K562 (cell line): ENCODE data around the gene MAP2K7. TPM values are rescaled to one million over a fixed set of nuclear protein-coding genes. Genes with fewer than 3 reads are reported as not detected.

Experiments
- AFF1 ChIP-seq, 2 experiments: fragments of 450-650 bp; IDR thresholded peaks; 2 replicates each; pipeline ENCODE4 v1.6.1; 2018; ENCODE audit warnings: mild to moderate bottlenecking in 2 of 2, low read depth in 1 of 2; ENCODE audit not compliant: partially characterized antibody in 2 of 2
- ATF6 ChIP-seq: sonication (generic); formaldehyde crosslinking; IDR thresholded peaks from 2 replicates; pipeline ENCODE4 v1.4.0; 2020; ENCODE audit warnings: mild to moderate bottlenecking, missing genetic modification reagents
- CBFB ChIP-seq: sonication (generic); formaldehyde crosslinking; IDR thresholded peaks from 2 replicates; pipeline ENCODE4 v1.4.0; 2020; ENCODE audit warnings: mild to moderate bottlenecking, missing genetic modification reagents
- FOXJ3 ChIP-seq: sonication (generic); formaldehyde crosslinking; IDR thresholded peaks from 2 replicates; pipeline ENCODE4 v1.4.0; 2020; ENCODE audit warnings: mild to moderate bottlenecking, missing genetic modification reagents
- FOXP4 ChIP-seq: sonication (generic); formaldehyde crosslinking; IDR thresholded peaks from 2 replicates; pipeline ENCODE4 v1.8.0; 2022; ENCODE audit warnings: mild to moderate bottlenecking, missing genetic modification reagents, borderline replicate concordance
- HNRNPK ChIP-seq: fragments of 200-400 bp; formaldehyde crosslinking; IDR thresholded peaks from one replicate; pipeline ENCODE4 v1.6.1; 2018; ENCODE audit warnings: mild to moderate bottlenecking, low read depth, low read length; ENCODE audit not compliant: poor library complexity, severe bottlenecking
- NELFE ChIP-seq: IDR thresholded peaks from 2 replicates; pipeline ENCODE4 v1.6.1; 2011; ENCODE audit warnings: mild to moderate bottlenecking; ENCODE audit not compliant: insufficient read depth, insufficient read length
- PHB ChIP-seq: fragments of 250-450 bp; sonication (Bioruptor Pico); IDR thresholded peaks from 2 replicates; pipeline ENCODE4 v1.5.0; 2021
- POLR2B ChIP-seq: fragments of 450-650 bp; IDR thresholded peaks from 2 replicates; pipeline ENCODE4 v1.6.1; 2018; ENCODE audit warnings: low read depth; ENCODE audit not compliant: partially characterized antibody
- RCOR1 ChIP-seq, 2 experiments: IDR thresholded peaks; 2 replicates each; pipeline ENCODE4 v1.6.1; 2012; ENCODE audit warnings: low read depth in 2 of 2, low read length in 2 of 2, borderline replicate concordance in 1 of 2, improper control_type of control experiment in 1 of 2
- SMARCC2 ChIP-seq: fragments of 450-650 bp; IDR thresholded peaks from 2 replicates; pipeline ENCODE4 v1.6.1; 2017; ENCODE audit warnings: antibody characterized with exemption, moderate library complexity, mild to moderate bottlenecking, low read depth
- TAF15 ChIP-seq: fragments of 200-400 bp; formaldehyde crosslinking; IDR thresholded peaks from 2 replicates; pipeline ENCODE4 v1.6.1; 2017; ENCODE audit warnings: mild to moderate bottlenecking, low read depth, low read length, moderate library complexity
- TSC22D4 ChIP-seq: fragments of 450-650 bp; IDR thresholded peaks from 2 replicates; pipeline ENCODE4 v1.6.1; 2016; ENCODE audit warnings: missing genetic modification characterization, missing biosample characterization, control low read depth
- USF1 ChIP-seq: sonication (generic); formaldehyde crosslinking; IDR thresholded peaks from 2 replicates; pipeline ENCODE4 v1.9.0; 2022; ENCODE audit warnings: mild to moderate bottlenecking, missing genetic modification reagents
- ZNF134 ChIP-seq: fragments of 250-450 bp; sonication (Bioruptor Pico); conservative IDR thresholded peaks from 2 replicates; pipeline ENCODE4 v1.4.0; 2020
- ZNF740 ChIP-seq, 3 experiments: fragments of 200-800 bp in 1 of 3; sonication (Bioruptor generic) in 1 of 3; sonication (generic) in 1 of 3; formaldehyde crosslinking in 1 of 3; IDR thresholded peaks; 2 replicates each; pipeline versions ENCODE4 v1.6.1 to v1.8.0; 2016 to 2022; ENCODE audit warnings: mild to moderate bottlenecking in 2 of 3, missing compliant biosample characterization in 2 of 3, missing genetic modification characterization in 2 of 3, missing genetic modification reagents in 1 of 3
- polyA plus RNA-seq, 8 experiments: library from polyadenylated mRNA; depleted of rRNA in 4 of 8; stranded (reverse) in 5 of 8; unstranded in 3 of 8; fragments of >200 nt; fragmentation: Nextera tagmentation in 2 of 8; fragmentation: Illumina TruSeq in 1 of 8; extraction: Ambion mirVana in 2 of 8; extraction: Trizol in 1 of 8; gene quantifications; 2 replicates each; pipeline versions ENCODE4 v1.2.1 to v1.2.3, GENCODE V29; 2011 to 2014; ENCODE audit warnings: inconsistent platforms in 1 of 8, missing spikeins in 1 of 8
- total RNA-seq, 7 experiments: library from RNA; depleted of rRNA in 6 of 7; stranded (reverse); fragments of >200 nt in 6 of 7; fragmentation: Illumina TruSeq in 2 of 7; extraction: Trizol in 2 of 7; gene quantifications; 2 replicates each; pipeline versions ENCODE4 v1.2.1 to v1.2.3, GENCODE V29; 2011 to 2021; ENCODE audit warnings: low replicate concordance in 1 of 7

Gene MAP2K7
- total and polyA plus RNA-seq, 9 of the 15 experiments (the other 6 are each of a cell fraction or from before 2014, with no cell fraction given), result 0.51 to 45.8 (median 14.1) TPM

- TF ChIP-seq ZNF740 (CRISPR knock-in tag; IDR thresholded peaks at IDR 0.05), result no peak
- no peak for TF ChIP-seq ZNF740 (tag; IDR thresholded peaks at IDR 0.05)
- TF ChIP-seq AFF1 (IDR thresholded peaks at IDR 0.05; ENCODE audit: low read depth in 1 of 2, partially characterized antibody in 2 of 2), result no peak
- TF ChIP-seq POLR2B, result no peak
- TF ChIP-seq TSC22D4, result no peak
- TF ChIP-seq SMARCC2, result no peak
- no peak for TF ChIP-seq NELFE
- no peak for TF ChIP-seq FOXP4
- no peak for TF ChIP-seq RCOR1 (IDR thresholded peaks at IDR 0.05; ENCODE audit: borderline replicate concordance in 1 of 2, low read depth in 2 of 2, low read length in 2 of 2)
- TF ChIP-seq TAF15, result no peak
- no peak for TF ChIP-seq CBFB (CRISPR knock-in tag)
- no peak for TF ChIP-seq HNRNPK
- TF ChIP-seq ZNF134 (CRISPR knock-in tag), result no peak
- TF ChIP-seq FOXJ3 (CRISPR knock-in tag), result no peak
- TF ChIP-seq USF1 (CRISPR knock-in tag), result no peak
- no peak for TF ChIP-seq PHB (CRISPR knock-in tag)
- TF ChIP-seq ATF6, result no peak
These were observed 8.1 kb upstream of the MAP2K7 start (continued) for GRCh38 chr19:7895565-7895964.
